Midbrain (tissue), 1 donor: Measurements from ENCODE around the gene SYNE4.

Experiments
- DNase-seq: peaks from one replicate; lab custom pipeline; 2025; lab: John Stamatoyannopoulos, UW

Gene SYNE4

GRCh38 chr19:36025541-36025940, 16.9 kb upstream of the SYNE4 start:
- DNase-seq: no peak

- DNase-seq: no peak
Measured at GRCh38 chr19:36023432-36023831, 14.8 kb upstream of the SYNE4 start.

- no peak for DNase-seq
Measured at GRCh38 chr19:36019061-36019670, 10.6 kb upstream of the SYNE4 start.

GRCh38 chr19:36014012-36014924, 5.7 kb upstream of the SYNE4 start, which contains the start of gene ALKBH6:
ALKBH6 (minus strand) TSS chr19:36014213; CDS start chr19:36013397, 816 bp downstream.
- peak; percentile 100 for DNase-seq

- DNase-seq: no peak
Measured at GRCh38 chr19:36013280-36014011, 4.8 kb upstream of the SYNE4 start.

- no peak for DNase-seq
Measured at GRCh38 chr19:36010402-36010801, 1.8 kb upstream of the SYNE4 start.

- DNase-seq: no peak
Measured at GRCh38 chr19:36009633-36010379, 1.2 kb upstream of the SYNE4 start.

- peak; percentile 54 for DNase-seq
Measured at GRCh38 chr19:36009220-36009619, 607 bp upstream of the SYNE4 start.

GRCh38 chr19:36006955-36007354, 1.7 kb downstream of the SYNE4 start:
- DNase-seq: no peak

GRCh38 chr19:36003284-36003683, 5.3 kb downstream of the SYNE4 start:
- DNase-seq: no peak

GRCh38 chr19:36001605-36002004, 7.0 kb downstream of the SYNE4 start:
- no peak for DNase-seq

GRCh38 chr19:35996777-35997176, 11.8 kb downstream of the SYNE4 start:
- DNase-seq: no peak

GRCh38 chr19:35995048-35995993, 13.3 kb downstream of the SYNE4 start, which contains the start of gene SDHAF1:
SDHAF1 (plus strand) TSS chr19:35995188; CDS start chr19:35995275, 87 bp downstream.
- DNase-seq: peak; percentile 96

- no peak for DNase-seq
Measured at GRCh38 chr19:35993923-35994598, 14.6 kb downstream of the SYNE4 start.

- no peak for DNase-seq
Measured at GRCh38 chr19:35992907-35993765, 15.5 kb downstream of the SYNE4 start.

GRCh38 chr19:35991731-35992450, 16.7 kb downstream of the SYNE4 start:
- DNase-seq: no peak

- no peak for DNase-seq
Measured at GRCh38 chr19:35990771-35991730, 17.6 kb downstream of the SYNE4 start.
